DMS79 treated with DMSO at 0.1 percent for 48 hours (cell line): ENCODE data around the gene BECN2.

Source experiments
- DNase-seq: peaks from one replicate; lab custom pipeline; 2025; lab: John Stamatoyannopoulos, UW

The BECN2 gene

DNA sequence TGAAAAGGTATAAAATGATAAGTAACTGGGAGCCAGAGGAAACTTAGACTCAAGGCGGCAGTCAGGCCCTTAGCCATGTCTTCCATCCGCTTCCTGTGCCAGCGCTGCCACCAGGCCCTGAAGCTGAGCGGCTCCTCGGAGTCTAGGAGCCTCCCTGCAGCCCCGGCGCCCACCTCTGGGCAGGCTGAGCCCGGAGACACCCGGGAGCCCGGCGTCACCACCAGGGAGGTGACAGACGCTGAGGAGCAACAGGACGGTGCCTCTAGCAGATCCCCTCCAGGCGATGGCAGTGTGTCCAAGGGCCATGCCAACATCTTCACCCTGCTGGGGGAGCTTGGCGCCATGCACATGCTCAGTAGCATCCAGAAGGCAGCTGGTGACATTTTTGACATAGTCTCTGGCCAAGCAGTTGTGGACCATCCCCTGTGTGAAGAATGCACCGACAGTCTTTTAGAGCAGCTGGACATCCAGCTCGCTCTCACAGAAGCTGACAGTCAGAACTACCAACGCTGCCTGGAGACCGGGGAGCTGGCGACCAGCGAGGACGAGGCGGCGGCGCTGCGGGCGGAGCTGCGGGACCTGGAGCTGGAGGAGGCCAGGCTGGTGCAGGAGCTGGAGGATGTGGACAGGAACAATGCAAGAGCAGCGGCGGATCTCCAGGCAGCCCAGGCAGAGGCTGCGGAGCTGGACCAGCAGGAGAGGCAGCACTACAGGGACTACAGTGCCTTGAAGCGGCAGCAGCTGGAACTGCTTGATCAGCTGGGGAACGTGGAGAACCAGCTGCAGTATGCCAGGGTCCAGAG is at the start of gene BECN2:
TSS of gene BECN2 (plus strand) at position 76 of the 803 bp plus-strand sequence. CDS start at position 76, 0 bp downstream.
- no peak for DNase-seq

- no peak for DNase-seq
Observed at GRCh38 chr1:241916196-241916595, 41.4 kb upstream of the BECN2 start.

DNA sequence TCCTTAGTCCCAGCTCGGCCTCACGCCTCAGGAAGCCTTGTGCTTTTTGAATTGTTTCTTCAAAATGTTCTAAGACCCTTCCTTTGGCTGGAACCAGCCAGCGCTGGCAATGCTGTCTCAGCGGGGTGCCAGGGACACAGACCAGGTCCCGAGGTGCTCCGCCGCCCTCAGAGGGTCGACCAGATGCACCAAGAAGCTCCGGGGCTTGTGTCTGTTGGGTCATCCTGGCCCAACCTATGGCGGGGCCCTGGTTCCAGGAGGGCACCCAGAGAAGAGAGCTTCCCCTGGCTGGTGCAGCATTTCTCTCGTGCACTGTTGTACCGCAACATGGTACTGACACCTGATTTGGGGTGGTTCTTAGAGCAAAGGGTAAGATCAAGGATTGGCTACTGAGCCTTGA is 40.1 kb upstream of the BECN2 start:
- no peak for DNase-seq

GRCh38 chr1:241918879-241919278 is 38.7 kb upstream of the BECN2 start:
- DNase-seq: no peak

GRCh38 chr1:241924080-241924808 is 33.3 kb upstream of the BECN2 start:
- DNase-seq: no peak

DNA sequence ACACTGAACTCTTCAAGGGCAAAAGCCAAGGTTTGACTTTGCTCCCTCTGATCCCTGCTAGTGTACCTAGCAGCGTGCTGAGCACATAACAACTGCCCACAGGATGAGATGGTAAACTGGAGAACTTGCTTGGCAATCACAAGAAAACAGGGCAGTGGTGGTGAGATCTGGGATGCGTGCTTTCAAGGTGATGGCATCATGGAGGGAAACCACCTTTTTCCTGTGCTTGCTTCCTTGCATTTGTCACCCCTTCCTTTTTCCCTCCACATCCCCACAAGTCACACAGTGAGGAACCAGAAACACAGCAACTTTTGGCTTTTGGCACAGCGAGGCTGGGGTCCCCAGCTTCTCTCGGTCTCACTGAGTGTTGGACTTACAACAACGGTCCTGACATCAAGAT is 31.4 kb upstream of the BECN2 start:
- DNase-seq: no peak

DNA sequence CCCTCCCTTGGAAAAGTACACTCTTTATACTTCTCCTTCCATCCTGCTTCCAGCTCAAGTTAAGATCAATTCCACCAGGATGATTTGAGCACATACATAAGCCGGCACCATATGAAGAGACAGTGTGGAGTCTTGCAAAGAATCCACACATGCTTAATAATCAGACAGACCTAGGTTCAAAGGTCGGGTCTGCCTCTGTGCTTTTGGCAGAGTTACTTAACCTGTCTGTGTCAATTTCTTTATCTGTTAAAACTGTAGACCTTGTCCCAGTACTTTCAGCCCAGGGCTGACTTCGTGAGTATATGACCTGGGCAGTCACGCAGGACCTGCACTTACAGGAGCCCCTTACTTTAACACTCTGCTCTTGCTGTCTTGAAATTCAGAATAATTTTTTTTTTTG is 30.2 kb upstream of the BECN2 start:
- DNase-seq: no peak

DNA sequence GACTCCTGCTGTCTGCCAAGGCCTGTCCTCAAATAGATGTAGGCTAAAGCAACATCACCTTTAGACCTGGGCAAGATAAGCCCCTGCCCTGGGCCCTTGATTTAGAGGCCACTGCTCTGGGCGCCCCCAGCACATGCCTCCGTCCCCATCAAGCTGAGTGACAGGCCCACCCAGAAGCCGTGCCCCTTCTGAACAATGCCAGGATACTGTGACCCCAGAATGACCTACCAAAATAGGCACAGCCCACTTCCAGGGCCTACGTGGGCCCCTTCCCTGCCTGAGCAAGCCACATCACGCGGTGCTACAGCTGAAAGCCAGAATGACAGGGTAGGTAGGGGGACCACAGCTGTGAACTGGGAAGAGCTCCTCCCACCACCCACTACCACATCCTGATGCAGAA is 24.7 kb upstream of the BECN2 start:
- DNase-seq: no peak

DNA sequence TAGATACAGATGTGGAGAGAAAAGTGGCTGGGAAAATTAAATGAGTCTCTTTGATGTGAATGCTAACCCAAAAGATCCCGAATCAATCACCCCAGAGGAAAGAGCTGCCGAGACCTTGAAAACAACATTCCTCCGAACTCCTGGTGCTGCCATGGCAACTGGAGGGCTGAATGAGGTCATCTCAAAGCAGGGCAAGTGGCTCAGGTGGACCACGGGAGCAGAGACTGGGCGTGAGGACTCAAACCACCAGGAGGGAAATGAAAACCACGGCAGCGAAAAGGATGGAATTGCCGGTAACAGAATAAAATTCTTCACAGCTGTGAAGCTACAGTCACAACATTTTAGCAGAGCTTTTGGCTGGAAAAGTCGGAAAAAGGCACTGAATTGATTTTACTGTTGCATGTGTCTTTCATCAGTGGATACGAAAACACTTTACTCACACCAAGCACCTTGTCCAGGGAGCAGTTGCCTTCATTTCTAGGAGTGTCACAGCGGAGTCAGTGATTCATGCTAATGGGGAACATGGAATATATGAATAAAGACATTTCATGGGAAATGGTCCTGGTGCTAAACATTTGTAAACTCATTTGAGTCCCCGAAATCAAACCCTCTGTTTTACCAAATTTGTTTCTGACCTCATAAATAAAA is 23.2 kb upstream of the BECN2 start:
- peak; percentile 50 for DNase-seq

DNA sequence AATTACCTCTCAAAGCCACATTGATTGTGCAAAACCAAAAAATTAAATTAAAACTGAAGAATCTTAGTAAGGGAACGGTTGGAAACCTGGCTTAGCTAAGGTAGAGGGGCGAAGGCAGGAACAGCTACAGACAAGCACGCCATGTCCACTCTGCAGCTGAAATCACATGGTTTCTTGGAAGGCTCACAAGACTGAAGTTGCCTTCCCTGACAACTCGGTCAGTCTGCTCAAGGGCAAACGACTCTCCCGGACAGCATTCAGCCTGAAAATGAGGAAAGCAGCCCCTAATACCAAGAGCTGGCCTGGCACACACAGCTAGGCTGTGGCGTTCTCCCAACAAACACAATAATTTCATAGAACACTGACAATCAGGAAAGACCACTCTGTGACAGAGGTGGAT is 22.7 kb upstream of the BECN2 start:
- DNase-seq: no peak

GRCh38 chr1:241939798-241940197 is 17.8 kb upstream of the BECN2 start:
- DNase-seq: no peak

DNA sequence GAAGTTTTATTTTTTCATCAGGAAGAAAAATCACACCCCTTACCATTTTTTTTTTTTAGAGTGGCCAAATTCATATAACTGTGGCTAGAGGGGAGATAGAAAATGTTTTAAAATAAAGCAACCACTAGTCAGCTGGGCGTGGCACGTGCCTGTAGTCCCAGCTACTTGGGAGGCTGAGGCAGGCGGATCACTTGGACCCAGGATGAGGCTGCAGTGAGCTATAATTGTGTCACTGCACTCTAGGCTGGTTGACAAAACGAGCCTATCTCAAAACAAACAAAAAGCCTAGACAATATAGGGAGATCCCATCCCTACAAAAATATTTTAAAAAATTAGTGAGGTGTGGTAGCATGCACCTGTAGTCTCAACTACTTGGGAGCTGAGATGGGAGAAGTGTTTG is 14.8 kb upstream of the BECN2 start:
- no peak for DNase-seq

DNA sequence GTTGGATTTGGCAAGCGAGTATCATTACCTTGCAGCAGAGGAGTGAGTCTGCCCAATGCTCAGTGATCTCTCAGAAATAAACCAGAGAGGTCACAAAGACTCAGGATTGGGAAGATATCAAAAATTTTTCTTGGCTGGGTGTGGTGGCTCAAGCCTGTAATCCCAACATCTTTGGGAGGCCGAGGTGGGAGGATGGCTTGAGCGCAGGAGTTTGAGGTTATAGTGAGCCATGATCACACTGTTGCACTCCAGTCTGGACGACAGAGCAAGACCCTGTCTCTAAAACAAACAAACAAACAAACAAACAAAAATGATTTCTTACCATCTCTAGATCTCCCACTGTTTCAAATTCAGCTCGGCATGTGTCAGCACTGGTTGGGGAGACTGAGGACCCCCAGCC is 13.3 kb upstream of the BECN2 start:
- DNase-seq: no peak

- DNase-seq: no peak
Observed at GRCh38 chr1:241947354-241947753, 10.2 kb upstream of the BECN2 start.

GRCh38 chr1:241950390-241950789 is 7.2 kb upstream of the BECN2 start:
- no peak for DNase-seq

- DNase-seq: peak; percentile 74
Observed at GRCh38 chr1:241962153-241962552, 4.6 kb downstream of the BECN2 start.

GRCh38 chr1:241963722-241964121 is 6.2 kb downstream of the BECN2 start:
- DNase-seq: no peak

GRCh38 chr1:241964550-241965282 is 7.1 kb downstream of the BECN2 start:
- no peak for DNase-seq

GRCh38 chr1:241968611-241969010 is 11.0 kb downstream of the BECN2 start:
- DNase-seq: no peak

GRCh38 chr1:241972703-241973369 is 15.3 kb downstream of the BECN2 start:
- DNase-seq: no peak

GRCh38 chr1:241976229-241976628 is 18.7 kb downstream of the BECN2 start:
- DNase-seq: no peak

DNA sequence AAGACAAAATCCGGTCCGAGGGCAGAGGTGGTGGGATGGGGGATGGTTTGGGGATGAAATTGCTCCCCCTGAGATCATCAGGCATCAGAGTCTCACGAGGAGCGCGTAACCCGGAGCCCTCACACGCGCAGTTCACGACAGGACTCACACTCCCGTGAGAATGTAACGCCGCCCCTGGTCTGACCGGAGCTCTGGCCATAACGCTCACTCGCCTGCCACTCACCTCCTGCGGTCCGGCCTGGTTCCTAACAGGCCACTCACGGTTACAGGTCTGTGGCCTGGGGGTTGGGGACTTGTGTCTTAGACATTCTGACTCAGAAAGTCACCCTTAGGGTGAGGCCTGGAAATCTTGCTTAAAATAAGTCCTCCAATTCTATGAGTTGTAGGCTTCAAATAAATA is 21.5 kb downstream of the BECN2 start:
- no peak for DNase-seq
